A673 (cell line): ENCODE results near the gene ITGA6. TPM values are rescaled to one million over a fixed set of nuclear protein-coding genes. Genes with fewer than 3 reads are reported as not detected.

Source experiments
- BruUV-seq: library from RNA; stranded (reverse); fragments of 400-500 nt; replicated peaks from 2 replicates; lab custom pipeline; 2021; lab: Mats Ljungman, UMichigan
- CTCF ChIA-PET: fragments of 300-600 bp; sonication (Branson Sonifier 250); formaldehyde crosslinking; loops from one replicate; lab custom pipeline; 2022; ENCODE audit warnings: antibody characterized with exemption; lab: Charles Lee
- POLR2A ChIA-PET: fragments of 300-600 bp; sonication (Branson Sonifier 250); formaldehyde crosslinking; loops from one replicate; lab custom pipeline; 2022; ENCODE audit warnings: antibody characterized with exemption; ENCODE audit not compliant: low non-redundant PET; lab: Charles Lee
- DNase-seq: peaks from one replicate; pipeline ENCODE4 v3.0.0-alpha.2; 2015; ENCODE audit warnings: low spot score
- H3K27ac ChIP-seq: fragments of 200-600 bp; sonication (generic); 2 replicates; pipeline ENCODE4 v1.5.1; 2016; ENCODE audit warnings: mixed run types, low read depth, mild to moderate bottlenecking, mixed read lengths, antibody characterized with exemption, low read length; ENCODE audit not compliant: poor library complexity, severe bottlenecking
- H3K27me3 ChIP-seq: fragments of 200-600 bp; sonication (generic); replicated peaks from 2 replicates; pipeline ENCODE4 v1.6.1; 2017; ENCODE audit warnings: mixed run types, low read depth, mild to moderate bottlenecking, mixed read lengths, antibody characterized with exemption, low read length; ENCODE audit not compliant: insufficient read depth, poor library complexity
- H3K36me3 ChIP-seq: fragments of 200-600 bp; sonication (generic); 2 replicates; pipeline ENCODE4 v1.6.1; 2016; ENCODE audit warnings: mixed run types, mild to moderate bottlenecking, mixed read lengths, antibody characterized with exemption, low read length; ENCODE audit not compliant: insufficient read depth, poor library complexity, severe bottlenecking
- H3K4me1 ChIP-seq: fragments of 200-600 bp; sonication (generic); 2 replicates; pipeline ENCODE4 v1.6.1; 2017; ENCODE audit warnings: mixed run types, mild to moderate bottlenecking, mixed read lengths, antibody characterized with exemption, low read length; ENCODE audit not compliant: insufficient read depth, poor library complexity, severe bottlenecking
- H3K4me3 ChIP-seq: fragments of 200-600 bp; sonication (generic); 2 replicates; pipeline ENCODE4 v1.5.1; 2016; ENCODE audit warnings: low read depth, mixed run types, mild to moderate bottlenecking, mixed read lengths, low read length; ENCODE audit not compliant: poor library complexity, severe bottlenecking
- H3K9me3 ChIP-seq: fragments of 200-600 bp; sonication (generic); 2 replicates; pipeline ENCODE4 v1.6.1; 2016; ENCODE audit warnings: mixed run types, low read depth, mild to moderate bottlenecking, mixed read lengths, antibody characterized with exemption, low read length; ENCODE audit not compliant: poor library complexity, severe bottlenecking
- EZH2 ChIP-seq: fragments of 200-600 bp; sonication (generic); IDR thresholded peaks from 2 replicates; pipeline ENCODE4 v1.6.1; 2017; ENCODE audit warnings: borderline replicate concordance, low read depth, mild to moderate bottlenecking, mixed read lengths, antibody characterized with exemption, low read length; ENCODE audit not compliant: poor library complexity, severe bottlenecking
- intact Hi-C: fragments of 100-400 bp; cut with micrococcal nuclease; formaldehyde crosslinking; loops from one replicate; pipeline ENCODE4 v1.10.0; 2022; ENCODE audit not compliant: unreplicated experiment
- total RNA-seq: library from RNA; stranded (reverse); gene quantifications from 2 replicates; pipeline ENCODE4 v1.2.3, GENCODE V29; 2021
- TF ChIP-seq, protein P1 (sequence below): fragments of 300-800, 200-600 bp; sonication (generic); conservative IDR thresholded peaks from 2 replicates; pipeline ENCODE4 v1.5.1; 2017; ENCODE audit warnings: low read depth, mild to moderate bottlenecking, antibody characterized with exemption, low read length, moderate library complexity, mixed read lengths

The ITGA6 gene
- total RNA-seq, 1 experiment from 2014 or later = 7.7 TPM

DNA sequence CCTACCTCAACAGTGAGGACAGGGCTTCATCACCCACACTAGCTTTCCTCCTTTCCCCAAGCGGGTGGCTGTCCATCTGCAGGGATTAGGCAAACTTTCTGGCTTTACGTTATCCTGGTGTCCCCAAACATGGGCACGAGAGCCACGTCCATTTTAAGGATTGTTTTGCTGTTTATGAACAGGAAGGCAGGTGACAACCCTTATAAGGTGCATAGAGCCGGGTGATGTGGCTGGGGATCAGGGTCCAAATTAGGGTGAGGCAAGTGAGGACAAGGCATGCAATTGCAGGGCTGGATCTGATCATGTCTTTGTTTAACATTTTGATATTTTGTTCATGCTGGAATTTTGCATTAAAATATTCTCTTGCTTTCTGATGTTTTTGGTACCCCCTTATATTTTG is 27.6 kb upstream of the ITGA6 start:
- intact Hi-C loops = no loop called here
- no peak for DNase-seq
- Histone ChIP-seq H3K27me3 (no peaks in the 10 kb centered on the region), H3K36me3 (no peaks in the 10 kb centered on the region), H3K27ac (no peak overlapping the region), H3K9me3 (no peaks in the 10 kb centered on the region), H3K4me3 (no peak overlapping the region), H3K4me1 (no peaks in the 10 kb centered on the region)
- CTCF ChIA-PET = no interaction called here
- POLR2A ChIA-PET = no interaction called here
- no peak for TF ChIP-seq EZH2
- TF ChIP-seq, protein P1, sequence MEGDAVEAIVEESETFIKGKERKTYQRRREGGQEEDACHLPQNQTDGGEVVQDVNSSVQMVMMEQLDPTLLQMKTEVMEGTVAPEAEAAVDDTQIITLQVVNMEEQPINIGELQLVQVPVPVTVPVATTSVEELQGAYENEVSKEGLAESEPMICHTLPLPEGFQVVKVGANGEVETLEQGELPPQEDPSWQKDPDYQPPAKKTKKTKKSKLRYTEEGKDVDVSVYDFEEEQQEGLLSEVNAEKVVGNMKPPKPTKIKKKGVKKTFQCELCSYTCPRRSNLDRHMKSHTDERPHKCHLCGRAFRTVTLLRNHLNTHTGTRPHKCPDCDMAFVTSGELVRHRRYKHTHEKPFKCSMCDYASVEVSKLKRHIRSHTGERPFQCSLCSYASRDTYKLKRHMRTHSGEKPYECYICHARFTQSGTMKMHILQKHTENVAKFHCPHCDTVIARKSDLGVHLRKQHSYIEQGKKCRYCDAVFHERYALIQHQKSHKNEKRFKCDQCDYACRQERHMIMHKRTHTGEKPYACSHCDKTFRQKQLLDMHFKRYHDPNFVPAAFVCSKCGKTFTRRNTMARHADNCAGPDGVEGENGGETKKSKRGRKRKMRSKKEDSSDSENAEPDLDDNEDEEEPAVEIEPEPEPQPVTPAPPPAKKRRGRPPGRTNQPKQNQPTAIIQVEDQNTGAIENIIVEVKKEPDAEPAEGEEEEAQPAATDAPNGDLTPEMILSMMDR = no peak
- BruUV-seq = no TSS peak

DNA sequence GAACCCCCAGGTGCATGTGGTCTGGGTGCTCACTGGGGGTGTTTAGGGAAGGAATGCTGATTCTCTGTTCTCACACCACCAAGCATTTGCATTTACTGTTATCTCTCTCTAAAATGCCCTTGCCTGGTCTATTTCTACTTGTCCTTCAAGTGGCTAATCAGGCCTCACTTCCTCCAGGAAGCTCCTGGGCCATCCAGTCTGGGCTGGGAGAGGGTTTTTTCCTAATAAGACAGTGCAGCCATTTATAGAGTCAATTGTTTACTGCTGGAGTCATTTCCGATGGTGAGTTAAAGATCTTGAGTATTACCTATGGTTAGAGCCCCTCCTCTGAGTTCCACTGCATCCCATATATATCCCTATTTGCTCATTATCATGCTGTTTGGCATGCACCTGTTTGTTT is 25.2 kb upstream of the ITGA6 start:
- BruUV-seq = no TSS peak
- TF ChIP-seq, protein P1 = no peak
- TF ChIP-seq EZH2 = no peak

DNA sequence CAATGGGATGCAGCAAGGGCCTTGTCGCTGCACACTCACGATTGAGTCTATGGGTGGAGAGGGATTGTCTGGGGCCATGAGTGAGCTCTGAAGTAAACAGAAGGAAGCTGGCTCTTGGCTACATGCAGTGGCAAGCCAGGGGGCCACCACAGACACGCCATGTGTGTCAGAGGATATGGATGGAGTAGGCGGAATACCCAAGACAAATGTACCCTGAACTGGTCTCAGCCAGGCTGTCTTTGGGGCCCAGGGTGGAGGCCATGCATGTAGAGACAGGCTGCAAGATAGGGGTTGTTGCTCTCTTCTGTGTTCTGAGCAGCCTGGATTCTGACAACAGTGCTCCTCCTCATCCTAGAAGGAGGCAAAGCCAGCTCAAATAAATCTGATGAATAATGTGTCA is 24.0 kb upstream of the ITGA6 start:
- TF ChIP-seq EZH2 = no peak
- TF ChIP-seq, protein P1 = no peak
- ChIA-PET CTCF (no interaction called here), POLR2A (no interaction called here)
- intact Hi-C loops = no loop called here
- Histone ChIP-seq H3K4me3 (no peak overlapping the region), H3K36me3 (no peaks in the 10 kb centered on the region), H3K4me1 (no peaks in the 10 kb centered on the region), H3K27me3 (no peaks in the 10 kb centered on the region), H3K9me3 (no peaks in the 10 kb centered on the region), H3K27ac (no peak overlapping the region)
- no TSS peak for BruUV-seq
- no peak for DNase-seq

More for the DNA sequence above, 25.2 kb upstream of the ITGA6 start:
- H3K9me3 ChIP-seq = no peaks in the 10 kb centered on the region
- H3K4me3 ChIP-seq = no peak overlapping the region
- intact Hi-C loops = no loop called here
- no peaks in the 10 kb centered on the region for H3K27me3 ChIP-seq
- no peaks in the 10 kb centered on the region for H3K4me1 ChIP-seq
- no peak for DNase-seq
- CTCF ChIA-PET = no interaction called here
- H3K27ac ChIP-seq = no peak overlapping the region
- H3K36me3 ChIP-seq = no peaks in the 10 kb centered on the region
- POLR2A ChIA-PET = no interaction called here
